LNCAP (cell line): ENCODE measurements around the gene LRRTM3.

Experiments used
- CTCF ChIP-seq: fragments of 450-650 bp; IDR thresholded peaks from 2 replicates; pipeline ENCODE4 v1.5.1; 2017; ENCODE audit warnings: mild to moderate bottlenecking

Gene LRRTM3

GRCh38 chr10:66927251-66927935 lies 1.6 kb downstream of the LRRTM3 start:
- no peak for TF ChIP-seq CTCF

- no peak for TF ChIP-seq CTCF
Observed at GRCh38 chr10:66927971-66928770, 2.3 kb downstream of the LRRTM3 start.

GRCh38 chr10:66928776-66929175 lies 2.9 kb downstream of the LRRTM3 start:
- TF ChIP-seq CTCF: no peak

- no peak for TF ChIP-seq CTCF
Observed at GRCh38 chr10:66929375-66929774, 3.5 kb downstream of the LRRTM3 start.

- TF ChIP-seq CTCF: peak; percentile 92
Observed at GRCh38 chr10:66931340-66931948, 5.6 kb downstream of the LRRTM3 start.

- no peak for TF ChIP-seq CTCF
Observed at GRCh38 chr10:66931949-66932343, 6.1 kb downstream of the LRRTM3 start.

GRCh38 chr10:66934711-66935110 lies 8.9 kb downstream of the LRRTM3 start:
- no peak for TF ChIP-seq CTCF
